SKM-1 treated with dmso at 0.1 percent for 144 hours (cell line): ENCODE results near the gene AP3M1.
"Not testable (repeated sequence)": the region's sequence is repeated elsewhere in the genome, so short reads cannot be mapped to it uniquely, and the experiment has no call there.

Experiments
- DNase-seq: peaks from one replicate; lab custom pipeline; 2025; ENCODE audit not compliant: unreplicated experiment; lab: John Stamatoyannopoulos, UW

AP3M1 gene

DNA sequence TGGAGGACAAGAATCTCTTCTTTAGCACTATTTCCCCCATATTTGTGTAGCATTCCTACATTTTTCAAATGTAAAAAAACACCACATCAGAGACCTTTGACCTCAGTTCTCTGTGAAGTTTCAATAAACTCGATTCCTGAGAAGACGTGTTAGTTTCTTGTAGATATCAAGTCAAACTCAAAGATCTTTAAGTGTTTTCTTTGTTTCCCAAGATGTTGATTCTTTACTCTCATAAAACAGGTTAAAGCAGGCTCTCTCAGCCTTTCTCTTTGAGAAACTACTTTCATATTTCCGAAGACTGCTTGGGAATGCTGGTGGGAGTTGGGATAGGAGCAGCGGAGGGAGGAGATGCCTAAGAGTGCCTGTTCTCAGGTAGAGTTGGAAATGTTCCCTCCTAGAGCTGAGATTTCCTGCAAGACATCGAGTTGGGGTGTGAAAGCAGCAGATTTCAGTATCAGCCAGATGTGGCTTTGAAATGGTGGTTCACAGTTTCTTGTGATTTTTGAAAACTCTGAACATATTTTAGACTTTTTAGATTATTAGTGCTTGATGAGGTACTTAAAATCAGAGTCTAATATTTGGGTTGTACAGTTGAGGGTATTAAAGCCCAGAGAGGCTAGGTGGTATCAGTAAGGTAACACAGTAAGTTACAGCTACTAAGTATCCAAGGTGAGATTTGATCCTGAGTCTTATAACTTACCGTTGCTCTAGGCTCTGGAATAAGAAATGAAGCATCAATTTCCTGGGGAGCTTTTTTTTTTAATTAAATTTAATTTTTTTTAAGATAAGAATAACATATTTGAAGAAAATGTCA is 14.3 kb upstream of the AP3M1 start:
- DNase-seq = no peak

DNA sequence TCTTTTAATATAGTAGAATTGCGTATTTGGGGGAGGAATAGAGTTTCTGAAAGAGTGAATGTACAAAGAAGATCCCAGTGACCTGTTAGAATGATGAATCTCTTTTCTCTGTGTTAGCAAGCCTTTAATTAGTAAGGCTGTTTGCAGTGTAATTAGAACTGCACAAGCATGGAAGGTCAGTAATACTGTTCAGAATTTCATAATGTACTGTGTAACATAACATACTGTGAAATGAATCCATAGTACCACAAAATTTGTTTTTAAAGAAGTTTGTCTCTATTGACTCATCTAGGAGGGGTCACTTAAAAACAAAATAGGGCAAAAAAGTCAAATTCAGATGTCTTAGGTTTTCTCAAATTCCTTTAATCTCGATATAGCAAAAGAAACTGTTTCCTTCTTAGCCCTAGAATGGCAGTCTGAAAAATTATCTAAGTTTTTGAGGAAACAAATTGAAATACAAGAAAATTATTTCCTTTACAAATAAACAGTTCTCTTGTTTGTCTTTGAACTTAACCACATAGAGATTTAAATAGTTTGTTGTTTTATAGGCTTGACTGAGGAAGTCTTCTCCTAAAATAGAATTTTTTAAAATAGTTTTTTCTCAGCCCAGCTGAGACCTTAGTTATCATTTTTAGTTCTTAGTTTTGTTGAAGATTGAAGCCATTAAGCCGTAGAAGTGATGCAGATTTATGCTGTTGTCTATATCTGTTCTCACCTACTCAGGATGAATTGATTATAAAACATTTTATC is 12.9 kb upstream of the AP3M1 start:
- DNase-seq = no peak

- no peak for DNase-seq
Measured at GRCh38 chr10:74160013-74160412, 9.4 kb upstream of the AP3M1 start.

- peak; percentile 27 for DNase-seq
Measured at GRCh38 chr10:74156919-74157289, 6.3 kb upstream of the AP3M1 start.

GRCh38 chr10:74153676-74154075 is 3.0 kb upstream of the AP3M1 start:
- no peak for DNase-seq

GRCh38 chr10:74153123-74153522 is 2.5 kb upstream of the AP3M1 start:
- no peak for DNase-seq

- no peak for DNase-seq
Measured at GRCh38 chr10:74151879-74152722, 1.5 kb upstream of the AP3M1 start.

DNA sequence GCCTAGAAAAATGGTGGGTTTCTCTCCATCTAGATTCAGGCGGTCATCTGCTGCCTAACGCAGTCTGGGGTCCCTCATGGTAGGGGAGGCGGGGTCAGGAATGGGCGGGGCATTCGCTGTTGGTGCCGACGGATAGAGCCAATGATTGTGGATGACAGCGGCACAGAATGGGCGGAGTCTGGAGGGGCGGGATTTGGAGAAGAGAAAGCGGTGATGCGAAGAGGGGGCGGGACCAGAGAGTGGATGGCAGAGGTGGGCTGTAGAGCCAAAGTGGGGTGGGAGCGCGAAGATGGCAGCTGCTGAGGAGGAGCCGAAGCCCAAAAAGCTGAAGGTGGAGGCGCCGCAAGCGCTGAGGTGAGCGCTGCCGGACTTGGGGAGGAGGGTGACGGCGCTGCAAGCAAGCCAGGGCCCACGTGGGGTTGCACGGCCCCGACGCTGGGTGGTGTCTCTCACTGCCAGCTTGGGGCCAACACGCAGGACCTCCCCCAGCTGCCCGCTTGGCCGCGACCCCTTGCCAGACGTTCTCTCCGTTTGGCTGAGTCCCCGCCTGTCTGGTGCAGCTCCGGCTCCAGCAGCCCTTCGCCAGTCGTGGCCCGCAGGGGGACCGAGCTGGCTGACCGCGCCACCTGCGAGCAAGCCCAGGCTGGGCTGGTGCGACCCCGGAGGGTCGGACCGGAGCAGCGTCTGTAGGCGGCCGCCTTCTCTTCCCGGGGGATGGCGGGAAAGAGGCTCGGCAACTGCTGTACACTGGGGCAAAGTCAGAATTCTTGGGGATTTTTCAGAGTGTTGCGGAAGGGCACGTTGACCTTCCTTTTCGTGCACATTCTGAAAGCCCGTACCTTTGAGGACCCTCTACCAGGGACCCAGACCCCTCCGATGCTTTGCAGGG is 606 bp upstream of the AP3M1 start, which contains the start of gene ADK:
Gene ADK (plus strand): TSS at position 232 of the 889 bp plus-strand sequence. CDS start 58 bp downstream, at position 290.
- DNase-seq = peak; percentile 96

DNA sequence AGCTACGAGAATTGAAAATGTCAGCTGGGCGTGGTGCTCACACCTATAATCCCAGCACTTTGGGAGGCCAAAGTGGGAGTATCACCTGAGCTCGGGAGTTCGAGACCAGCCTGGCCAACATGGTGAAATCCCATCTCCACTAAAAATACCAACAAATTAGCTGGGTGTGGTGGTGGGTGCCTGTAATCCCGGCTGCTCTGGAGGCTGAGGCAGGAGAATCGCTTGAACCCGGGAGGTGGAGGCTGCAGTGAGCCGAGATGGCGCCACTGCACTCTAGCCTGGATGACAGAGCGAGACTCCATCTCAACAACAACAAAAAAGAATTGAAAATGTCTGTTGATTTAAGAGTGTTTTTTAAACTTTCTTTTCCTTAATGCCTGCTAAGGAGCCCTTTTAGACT is 3.6 kb downstream of the AP3M1 start:
- not testable (repeated sequence) for DNase-seq

DNA sequence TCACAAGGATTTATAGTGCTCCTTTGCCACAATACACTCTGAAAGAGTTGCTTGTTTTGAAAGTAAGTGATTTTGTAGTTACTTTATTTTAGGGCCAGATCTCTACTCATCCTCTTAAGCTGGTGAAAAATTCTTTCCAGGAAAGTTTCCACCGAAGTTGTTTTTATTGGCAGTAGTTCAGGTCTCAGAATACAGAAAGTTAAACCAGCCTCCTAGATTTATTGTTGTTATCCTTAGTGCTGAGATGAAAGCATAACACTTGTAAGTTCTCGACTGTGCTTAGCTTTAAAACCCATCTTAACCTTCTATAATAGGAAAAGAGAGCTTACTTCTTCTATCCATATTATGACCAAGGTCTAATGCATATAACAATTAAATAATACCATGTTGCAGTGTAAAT is 5.5 kb downstream of the AP3M1 start:
- DNase-seq = no peak

GRCh38 chr10:74140553-74140952 is 10.1 kb downstream of the AP3M1 start:
- DNase-seq = no peak

GRCh38 chr10:74139981-74140380 is 10.6 kb downstream of the AP3M1 start:
- DNase-seq = no peak

DNA sequence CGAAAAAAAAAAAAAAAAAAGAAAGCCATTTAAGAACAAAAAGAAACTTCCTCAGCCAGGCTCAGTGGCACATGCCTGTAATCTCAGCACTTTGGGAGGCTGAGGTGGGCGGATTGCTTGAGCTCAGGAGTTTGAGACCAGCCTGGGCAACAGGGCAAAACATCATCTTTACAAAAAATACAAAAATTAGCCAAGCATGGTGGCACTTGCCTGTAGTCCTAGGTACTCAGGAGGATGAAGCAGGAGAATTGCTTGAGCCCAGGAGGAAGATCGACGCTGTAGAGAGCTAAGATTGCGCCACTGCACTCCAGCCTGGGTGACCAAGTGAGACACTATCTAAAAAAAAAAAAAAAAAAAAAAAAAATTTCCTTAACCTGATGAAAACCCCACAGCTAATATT is 12.0 kb downstream of the AP3M1 start:
- DNase-seq = not testable (repeated sequence)

DNA sequence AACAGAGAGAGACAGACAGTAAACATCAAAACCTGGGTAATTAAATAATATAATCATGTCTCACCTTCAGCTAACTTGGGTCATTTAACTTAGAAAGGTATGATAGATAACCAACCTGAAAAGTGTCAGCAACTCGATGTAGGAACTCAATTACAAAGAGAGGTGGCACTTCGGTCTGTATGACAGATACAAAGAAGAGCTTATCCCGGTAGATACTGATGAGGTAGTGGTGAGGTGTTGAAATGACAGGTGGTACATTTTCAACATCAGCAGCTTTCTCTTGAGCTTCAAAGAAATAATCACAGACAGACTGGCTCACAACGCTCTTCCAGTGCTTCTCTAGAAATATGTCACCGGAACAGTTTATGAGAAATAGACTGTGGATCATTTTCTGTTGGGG is 12.6 kb downstream of the AP3M1 start:
- DNase-seq = no peak

- no peak for DNase-seq
Measured at GRCh38 chr10:74135452-74135851, 15.2 kb downstream of the AP3M1 start.

DNA sequence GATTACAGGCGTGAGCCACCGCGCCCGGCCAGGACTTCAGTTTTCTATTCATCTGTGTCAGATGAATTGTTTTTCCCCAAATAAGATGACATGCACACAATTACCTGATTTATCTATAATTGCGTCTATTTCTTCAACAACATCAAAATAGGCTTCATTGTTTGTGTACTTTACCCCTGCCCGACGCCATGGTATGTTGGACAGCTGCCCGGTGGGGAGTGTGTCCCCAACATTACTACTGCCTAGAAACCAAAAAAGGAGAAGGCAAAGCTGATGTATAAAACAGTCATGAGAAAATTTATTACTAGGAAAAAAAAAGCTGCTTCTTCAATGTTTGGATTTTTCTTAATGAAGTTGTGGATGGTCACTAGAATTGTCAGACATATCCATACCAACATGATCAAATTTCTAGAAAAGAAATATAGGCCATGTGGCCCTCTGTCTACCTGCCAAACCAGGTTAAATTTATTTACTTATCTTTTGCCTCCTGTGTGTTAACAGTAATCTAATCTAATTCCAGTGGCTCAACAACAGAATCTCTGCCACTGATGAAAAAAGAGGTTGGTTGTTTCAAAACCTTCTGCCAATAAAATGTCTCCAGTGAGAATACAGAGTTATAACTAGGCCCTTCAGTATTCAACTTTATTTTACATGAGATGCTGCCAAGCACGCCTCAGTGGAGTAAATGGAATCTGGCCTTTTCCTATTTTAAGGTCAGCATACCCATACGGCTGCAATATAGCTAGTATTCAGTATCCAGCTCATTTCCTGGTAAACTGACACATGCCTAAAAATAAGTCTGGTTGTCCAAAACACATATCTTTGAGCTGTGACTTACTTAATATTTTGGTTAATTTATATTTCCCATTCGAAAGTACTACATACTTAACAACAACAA is 16.5 kb downstream of the AP3M1 start:
- DNase-seq = no peak

- no peak for DNase-seq
Measured at GRCh38 chr10:74123081-74123480, 27.5 kb downstream of the AP3M1 start.

GRCh38 chr10:74122060-74122459 is 28.6 kb downstream of the AP3M1 start:
- no peak for DNase-seq

DNA sequence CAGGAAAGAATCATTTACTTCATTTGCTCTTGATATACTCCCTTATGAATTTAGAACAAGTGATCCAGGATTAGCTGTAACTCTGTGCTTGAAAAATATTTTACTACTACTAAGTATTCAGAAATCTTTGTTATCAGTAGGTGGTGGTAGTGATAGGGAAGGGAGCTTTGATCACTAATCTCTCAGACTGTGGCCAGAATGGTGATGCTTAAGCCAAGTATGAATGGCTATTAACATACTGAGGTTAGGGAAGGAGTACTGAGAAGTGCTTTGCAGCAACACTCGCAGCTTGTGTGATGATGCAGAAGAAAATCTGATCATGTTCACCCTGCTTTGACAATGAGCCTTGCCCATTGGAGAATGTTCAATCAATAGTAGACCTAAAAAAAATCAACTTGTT is 29.3 kb downstream of the AP3M1 start:
- DNase-seq = no peak
